ENCODE results near the gene ZNF236.

DNA sequence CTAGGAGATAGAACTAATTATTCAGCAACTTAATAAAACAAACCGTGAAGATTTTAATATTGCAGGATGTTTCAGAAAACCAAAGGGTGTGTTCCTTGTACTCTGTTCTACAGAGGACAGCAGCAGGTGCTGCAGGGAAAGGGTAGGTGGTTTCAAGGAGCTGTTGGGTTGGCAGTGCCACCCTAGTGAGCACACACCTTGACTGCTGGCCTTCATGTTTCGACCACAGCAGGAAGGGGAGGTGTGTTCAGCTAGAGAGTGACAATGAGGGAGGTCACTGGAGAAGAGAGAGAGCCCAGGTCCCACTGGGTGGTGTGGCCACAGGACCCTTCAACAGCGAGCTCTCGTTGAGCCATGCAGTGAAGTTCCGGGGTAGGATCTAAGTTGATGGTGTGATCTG is 98.6 kb downstream of the ZNF236 start:
- TF ChIP-seq, protein P1, sequence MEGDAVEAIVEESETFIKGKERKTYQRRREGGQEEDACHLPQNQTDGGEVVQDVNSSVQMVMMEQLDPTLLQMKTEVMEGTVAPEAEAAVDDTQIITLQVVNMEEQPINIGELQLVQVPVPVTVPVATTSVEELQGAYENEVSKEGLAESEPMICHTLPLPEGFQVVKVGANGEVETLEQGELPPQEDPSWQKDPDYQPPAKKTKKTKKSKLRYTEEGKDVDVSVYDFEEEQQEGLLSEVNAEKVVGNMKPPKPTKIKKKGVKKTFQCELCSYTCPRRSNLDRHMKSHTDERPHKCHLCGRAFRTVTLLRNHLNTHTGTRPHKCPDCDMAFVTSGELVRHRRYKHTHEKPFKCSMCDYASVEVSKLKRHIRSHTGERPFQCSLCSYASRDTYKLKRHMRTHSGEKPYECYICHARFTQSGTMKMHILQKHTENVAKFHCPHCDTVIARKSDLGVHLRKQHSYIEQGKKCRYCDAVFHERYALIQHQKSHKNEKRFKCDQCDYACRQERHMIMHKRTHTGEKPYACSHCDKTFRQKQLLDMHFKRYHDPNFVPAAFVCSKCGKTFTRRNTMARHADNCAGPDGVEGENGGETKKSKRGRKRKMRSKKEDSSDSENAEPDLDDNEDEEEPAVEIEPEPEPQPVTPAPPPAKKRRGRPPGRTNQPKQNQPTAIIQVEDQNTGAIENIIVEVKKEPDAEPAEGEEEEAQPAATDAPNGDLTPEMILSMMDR (IDR thresholded peaks at IDR 0.05) = no peak
- no peak for TF ChIP-seq EP300 (IDR thresholded peaks at IDR 0.05)

Data from suprapubic skin (tissue), 3 donors.